GM08714 (cell line): ENCODE results near the gene SLF2.

ENCODE experiments used
- H3K4me3 ChIP-seq: fragments of 200-500 bp; sonication (Bioruptor generic); 2 replicates; pipeline ENCODE4 v1.5.1; 2014; ENCODE audit warnings: mild to moderate bottlenecking, low read length, inconsistent platforms
- ZNF274 ChIP-seq: IDR thresholded peaks from 2 replicates; pipeline ENCODE4 v1.6.1; 2012; ENCODE audit warnings: mild to moderate bottlenecking, low read depth, low read length

Gene SLF2

DNA sequence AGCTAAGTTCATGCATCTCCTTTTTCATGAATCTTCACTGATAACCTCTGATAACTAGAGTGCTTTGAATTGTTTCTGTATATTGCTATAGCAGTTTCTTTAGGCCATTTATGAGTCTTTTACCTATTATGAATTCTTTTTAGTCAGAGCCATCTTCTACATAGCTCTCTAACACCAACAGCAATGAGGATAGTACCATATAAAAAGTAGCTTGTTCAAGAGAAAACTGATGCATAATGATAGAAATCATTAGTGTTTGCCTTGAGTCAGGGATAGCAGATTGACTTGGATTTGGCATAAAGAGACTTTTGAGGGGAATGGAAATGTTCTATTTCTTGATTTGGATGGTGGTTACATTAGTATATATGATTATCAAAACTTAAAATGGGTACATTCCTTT lies 30.7 kb downstream of the SLF2 start:
- no peak overlapping the region for H3K4me3 ChIP-seq
- no peak for TF ChIP-seq ZNF274

DNA sequence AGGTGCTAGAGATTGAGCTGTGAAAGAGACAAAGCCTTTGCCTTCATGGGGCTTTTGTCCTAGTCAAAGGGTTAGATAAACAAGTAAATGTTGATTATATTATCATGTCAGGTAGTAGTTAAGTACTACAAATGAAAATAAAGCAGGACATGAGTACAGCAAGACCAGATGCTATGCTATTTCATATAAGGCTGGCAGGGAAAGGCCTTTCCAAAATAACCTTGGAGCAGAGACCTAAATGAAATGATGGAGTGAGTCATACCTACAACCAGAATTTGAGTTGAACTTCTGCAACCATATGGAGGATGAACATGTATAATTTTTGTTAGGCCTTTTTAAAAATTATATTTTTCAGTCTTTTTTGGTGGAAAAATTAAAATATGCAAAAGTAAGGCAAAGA lies 33.0 kb downstream of the SLF2 start:
- no peak for TF ChIP-seq ZNF274
- H3K4me3 ChIP-seq: no peak overlapping the region

DNA sequence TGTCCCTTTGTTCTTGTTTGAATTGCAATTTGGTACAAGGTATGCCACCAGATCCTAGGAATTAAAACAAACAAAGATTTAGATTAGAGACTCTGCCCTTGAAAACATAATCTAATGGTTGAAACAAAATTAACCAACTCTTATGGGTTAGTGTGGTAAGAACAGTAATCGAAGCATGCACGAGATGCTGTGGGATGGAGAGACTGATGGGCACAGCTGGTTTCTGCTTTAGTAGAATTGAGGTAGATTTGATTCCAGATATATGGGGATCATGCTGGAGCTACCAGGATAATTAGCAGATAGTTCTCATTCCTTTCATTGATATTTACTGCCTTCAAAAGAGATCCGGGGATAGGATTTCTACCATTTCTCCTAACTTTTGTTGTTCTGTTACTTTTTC lies 36.2 kb downstream of the SLF2 start:
- H3K4me3 ChIP-seq: no peak overlapping the region
- TF ChIP-seq ZNF274: no peak

DNA sequence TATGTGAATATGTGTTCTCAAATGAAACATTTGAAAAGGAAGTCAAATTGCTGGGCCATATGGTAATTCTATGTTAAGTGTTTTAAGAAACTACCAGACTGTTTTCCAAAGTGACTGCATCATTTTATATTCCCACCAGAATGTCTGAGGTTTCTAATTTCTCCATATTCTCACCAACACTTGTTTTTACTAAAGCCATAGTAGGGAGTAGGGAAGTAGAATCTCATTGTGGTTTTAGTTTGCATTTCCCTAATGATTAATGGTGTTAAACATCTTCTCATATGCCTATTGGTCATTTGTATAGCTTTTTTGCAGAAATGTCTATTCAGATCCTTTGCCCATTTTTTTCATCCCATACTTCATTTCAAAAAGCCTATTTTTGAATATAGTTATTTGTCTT lies 47.5 kb downstream of the SLF2 start:
- no peak overlapping the region for H3K4me3 ChIP-seq
- TF ChIP-seq ZNF274: no peak

DNA sequence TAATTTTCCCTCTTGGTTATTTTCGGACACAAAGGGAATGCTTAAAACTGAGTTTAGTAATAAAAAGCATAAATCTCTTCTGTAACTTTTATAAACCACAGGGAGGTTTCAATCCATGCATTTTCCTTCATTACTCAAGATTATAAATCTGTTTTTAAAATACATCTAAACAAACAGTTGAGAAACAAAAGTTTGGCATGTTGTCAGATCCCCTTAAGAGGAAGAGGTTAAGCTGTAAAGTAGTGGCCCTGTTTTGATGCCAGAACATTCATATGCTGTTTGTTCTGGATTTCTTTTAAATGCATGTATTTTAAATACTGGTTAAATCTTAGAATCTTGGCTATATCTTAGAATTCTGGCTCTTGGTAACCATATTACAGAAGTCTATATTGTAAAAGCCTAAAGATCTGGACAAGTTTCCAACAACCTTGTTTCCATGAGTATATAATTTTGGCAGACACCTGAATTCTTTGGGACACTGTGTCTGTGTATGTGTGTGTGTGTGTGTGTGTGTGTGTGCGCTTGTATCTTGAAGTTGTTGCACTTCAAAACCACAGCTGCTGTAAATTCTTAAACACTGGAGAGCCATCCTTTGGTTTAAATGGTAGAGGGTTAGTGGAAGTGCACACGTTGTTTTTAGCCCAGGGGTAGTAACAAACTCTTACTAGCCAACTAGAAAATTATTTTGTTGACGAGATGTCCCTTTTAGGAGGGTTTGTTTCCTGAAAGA lies 49.8 kb downstream of the SLF2 start:
- TF ChIP-seq ZNF274: no peak
- H3K4me3 ChIP-seq: no peak overlapping the region

DNA sequence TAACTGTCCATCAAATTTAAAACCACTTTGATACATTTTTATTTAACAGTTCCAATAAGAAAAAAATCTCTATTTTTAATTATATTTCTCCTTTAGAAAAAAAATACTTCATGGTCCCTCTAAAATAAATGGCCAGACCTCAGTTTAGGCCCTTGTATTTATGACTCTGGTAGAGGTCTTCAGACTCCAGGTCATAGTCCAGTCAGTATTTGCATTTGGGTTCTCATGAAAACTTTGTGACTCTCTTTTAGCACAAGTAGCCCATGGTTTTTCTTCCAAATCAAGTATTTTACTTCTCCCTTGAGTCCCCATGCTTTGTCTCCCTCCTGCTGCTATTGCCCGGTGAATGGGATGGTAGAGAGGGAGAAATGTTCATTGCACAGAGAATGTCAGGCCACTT lies 51.1 kb downstream of the SLF2 start:
- TF ChIP-seq ZNF274: no peak
- no peak overlapping the region for H3K4me3 ChIP-seq

DNA sequence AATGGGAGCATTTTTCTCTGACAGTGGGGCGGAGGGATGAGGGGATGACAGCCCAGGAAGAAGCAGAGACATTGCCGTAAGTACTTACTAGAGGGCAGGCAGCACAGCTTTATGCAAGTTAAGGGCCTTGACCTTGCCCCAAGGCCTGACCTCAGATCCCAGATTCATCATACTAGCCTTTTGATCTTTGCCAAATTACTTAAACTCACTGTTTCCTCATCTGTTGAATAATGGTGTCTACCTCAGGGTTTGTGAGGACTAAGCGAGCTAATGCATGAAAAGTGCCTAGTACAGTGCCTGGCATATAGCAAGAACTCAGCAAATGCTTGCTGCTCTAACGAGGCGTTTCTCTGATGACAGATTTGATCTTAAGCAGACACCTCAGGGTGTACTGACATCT lies 53.1 kb downstream of the SLF2 start:
- no peak for TF ChIP-seq ZNF274
- no peak overlapping the region for H3K4me3 ChIP-seq

DNA sequence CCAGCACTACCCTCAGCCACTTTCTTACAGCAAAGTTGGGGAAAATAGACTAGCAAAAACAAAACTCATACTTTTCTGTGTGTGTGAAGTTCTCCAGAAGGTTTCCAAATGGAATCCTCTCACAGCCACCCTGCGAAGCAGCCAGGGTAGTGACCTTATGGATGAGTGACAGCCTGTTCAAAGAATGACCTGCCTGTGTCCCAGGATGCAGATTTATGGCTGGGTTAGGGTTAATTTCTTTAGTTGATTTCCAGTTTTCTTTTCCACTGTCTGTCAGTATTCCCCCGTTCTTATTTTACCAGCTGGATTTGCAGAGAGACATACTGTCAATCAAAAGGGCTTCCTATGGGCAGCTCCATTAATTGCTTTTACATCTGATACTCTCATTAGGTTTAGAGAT lies 54.1 kb downstream of the SLF2 start:
- no peak for TF ChIP-seq ZNF274

DNA sequence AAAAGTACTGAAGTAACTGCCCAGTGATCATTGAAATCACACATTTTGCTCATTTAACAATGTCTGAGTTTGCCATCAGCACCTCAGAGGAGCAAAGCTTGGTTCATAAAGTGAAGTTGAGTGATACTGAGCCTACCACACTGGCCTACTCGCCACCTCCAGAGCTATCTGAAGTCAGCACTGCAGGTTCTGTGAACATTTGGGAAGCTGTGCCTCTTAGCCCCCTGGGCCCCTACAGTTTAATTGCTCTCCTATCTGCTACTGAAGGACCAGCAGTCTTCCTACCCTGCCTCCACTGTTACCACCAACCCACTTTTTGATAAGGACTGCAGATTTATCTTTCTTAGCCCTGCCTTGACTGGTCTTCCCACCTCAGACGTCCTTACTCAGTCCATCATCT lies 54.6 kb downstream of the SLF2 start:
- no peak for TF ChIP-seq ZNF274
- no peak overlapping the region for H3K4me3 ChIP-seq

More for the DNA sequence above, 54.1 kb downstream of the SLF2 start:
- no peak overlapping the region for H3K4me3 ChIP-seq

DNA sequence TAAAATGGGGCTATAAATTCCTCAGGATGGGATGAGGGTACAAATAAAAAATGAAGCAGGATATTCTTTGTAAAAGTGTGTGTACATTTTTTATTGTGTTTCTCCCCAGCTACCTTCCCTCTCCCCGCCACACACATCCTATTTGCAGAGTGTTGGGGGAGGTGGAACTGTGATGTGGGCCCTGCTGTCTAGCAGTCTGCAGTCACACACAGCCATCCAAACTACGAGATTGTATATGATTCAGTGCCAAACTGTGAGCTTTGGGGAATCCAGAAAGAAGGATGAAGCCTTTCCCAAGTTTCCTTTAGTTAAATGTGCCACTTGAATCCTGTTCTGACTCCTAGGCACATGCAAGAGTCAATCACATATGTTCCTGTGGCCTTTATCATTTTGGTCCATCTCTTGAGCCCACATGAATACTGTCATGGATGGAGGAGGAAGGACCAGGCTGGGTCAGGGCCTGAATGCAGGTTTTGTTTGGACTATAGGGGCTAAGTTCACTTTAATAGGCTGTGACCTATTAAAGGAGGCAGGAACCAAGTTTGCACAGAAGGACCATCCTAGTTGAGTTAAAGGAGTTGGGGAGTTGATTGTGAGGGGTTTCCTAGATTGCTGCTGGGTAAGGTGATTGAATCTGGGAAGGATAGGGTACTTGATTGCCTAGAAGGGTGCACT lies 55.4 kb downstream of the SLF2 start:
- TF ChIP-seq ZNF274: no peak
- H3K4me3 ChIP-seq: no peak overlapping the region

DNA sequence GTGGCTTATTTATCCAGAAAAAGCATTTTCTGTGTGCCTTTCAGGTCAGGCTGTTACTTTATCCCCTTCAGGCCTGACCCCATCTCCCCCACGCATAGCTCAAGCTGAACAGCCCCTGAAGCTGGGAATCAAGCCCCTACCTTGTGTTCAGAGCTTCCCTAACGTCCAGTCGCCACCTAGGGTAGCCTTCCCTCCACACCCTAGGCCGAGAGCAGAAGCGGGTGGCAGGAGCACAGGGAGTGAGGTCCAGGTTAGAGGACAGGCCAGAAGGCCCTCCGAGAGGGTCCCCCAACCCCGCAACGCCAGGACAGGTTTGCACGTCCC lies 56.1 kb downstream of the SLF2 start:
- TF ChIP-seq ZNF274: no peak
- peak overlapping the region; percentile 15; the same call in 1 of the 2 replicates for H3K4me3 ChIP-seq

DNA sequence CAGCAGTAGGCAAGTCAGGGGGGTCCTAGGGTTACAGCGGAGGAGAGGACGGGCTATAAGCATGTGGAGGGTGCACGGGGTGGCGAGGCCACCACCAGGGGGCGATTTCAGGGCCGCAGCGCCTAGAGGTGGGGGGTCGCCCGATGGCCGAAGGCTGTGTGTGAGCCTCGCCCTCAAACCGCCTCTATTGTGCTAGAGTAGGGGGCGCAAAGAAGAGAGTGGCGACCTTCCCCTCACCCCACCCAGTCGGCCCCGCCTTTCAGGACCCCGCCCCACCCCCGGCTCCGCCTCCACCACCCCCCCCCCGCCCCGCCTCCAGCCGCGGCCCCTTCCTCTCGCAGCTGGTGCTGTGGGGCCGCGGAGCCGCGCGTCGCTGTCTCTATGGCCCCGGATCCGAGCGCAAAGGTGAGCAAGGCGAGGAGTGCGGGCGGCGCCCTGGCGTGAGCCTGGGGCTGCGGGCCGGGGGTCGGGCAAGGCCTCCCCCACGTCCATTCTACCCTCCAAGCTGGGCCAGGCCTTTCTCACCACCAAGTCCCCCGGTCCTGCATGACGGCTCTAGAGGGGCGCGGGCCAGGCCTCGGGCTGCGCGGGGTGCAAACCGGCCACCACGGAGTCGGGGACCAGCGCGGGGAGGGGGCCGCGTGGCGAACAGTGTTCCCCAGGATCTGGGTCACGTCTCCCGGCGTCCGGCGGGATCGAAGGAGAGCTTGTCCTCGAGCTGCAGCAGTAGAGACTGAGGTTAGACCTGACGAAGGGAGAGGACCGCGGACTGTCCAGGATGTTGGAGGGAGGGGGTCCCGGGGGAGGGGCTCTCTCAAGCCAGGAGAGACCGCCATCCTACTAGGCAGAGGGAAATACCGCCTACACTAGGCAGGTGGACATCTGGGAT lies 56.7 kb downstream of the SLF2 start, which contains the start of gene SEMA4G:
Gene SEMA4G, plus strand, starts transcription at position 318 of the 889 bp plus-strand sequence. CDS start 3,409 bp downstream, outside the sequence.
- TF ChIP-seq ZNF274: no peak

DNA sequence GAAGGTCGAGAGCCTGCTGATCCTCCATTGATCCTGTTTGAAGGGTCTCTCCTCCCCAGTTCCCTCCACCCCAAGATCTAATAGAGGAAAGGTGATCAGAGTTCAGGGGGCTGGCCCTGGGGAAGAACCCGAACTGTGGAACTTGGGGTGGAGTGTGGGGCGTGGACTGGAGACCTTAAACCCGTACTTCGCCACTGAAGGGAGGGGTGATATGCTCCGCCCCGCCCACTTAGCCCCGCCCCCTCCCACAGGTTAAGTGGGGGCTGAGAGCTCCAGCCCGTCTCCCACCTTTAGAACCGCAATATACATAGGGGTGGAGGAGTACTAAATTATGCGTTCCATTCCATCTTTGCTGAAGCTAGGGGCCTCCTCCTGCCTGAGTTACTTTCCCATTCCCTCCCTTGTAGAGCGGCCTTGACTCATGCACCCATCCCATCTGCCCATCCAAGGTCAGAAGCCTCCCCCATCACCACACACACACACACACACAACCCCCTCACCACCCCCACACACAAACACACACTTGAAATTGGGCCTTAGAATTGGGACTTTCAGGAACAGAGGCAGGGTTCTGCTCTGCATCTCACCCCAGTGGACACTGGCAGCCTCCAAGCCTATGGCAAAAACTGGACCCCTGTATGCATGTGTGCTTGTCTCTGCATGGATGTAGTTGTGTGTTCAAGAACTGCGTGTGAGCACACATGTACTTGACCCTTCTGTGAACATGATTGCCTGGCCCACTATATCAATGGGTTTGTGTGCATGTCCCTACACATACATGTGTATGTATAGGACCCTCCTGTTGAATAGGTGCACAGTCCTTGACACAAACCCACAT lies 57.5 kb downstream of the SLF2 start:
- no peak overlapping the region for H3K4me3 ChIP-seq
- TF ChIP-seq ZNF274: no peak

More for the DNA sequence above, 56.7 kb downstream of the SLF2 start, which contains the start of gene SEMA4G:
- peak within 1 kb of the TSS; percentile 20; the same call in 1 of the 2 replicates for H3K4me3 ChIP-seq
